Stomach (tissue), 4 donors: ENCODE data around the gene FAM3D.

Source experiments
- CTCF ChIP-seq, 7 experiments: fragments of 450-650 bp in 4 of 7; fragments of 200-600 bp in 3 of 7; sonication (generic) in 3 of 7; IDR thresholded peaks; one replicate each; pipeline ENCODE4 v1.5.1; 2016 to 2019; ENCODE audit warnings: antibody characterized with exemption in 7 of 7, control low read depth in 2 of 7, mild to moderate bottlenecking in 1 of 7
- POLR2A ChIP-seq, 4 donors: fragments of 450-650 bp; IDR thresholded peaks; one replicate each; pipeline ENCODE4 v1.6.1; 2016; ENCODE audit warnings: antibody characterized with exemption in 4 of 4, control low read depth in 2 of 4, mild to moderate bottlenecking in 1 of 4, moderate library complexity in 1 of 4
- POLR2AphosphoS5 ChIP-seq, 3 donors: sonication (generic); formaldehyde crosslinking; IDR thresholded peaks; one replicate each; pipeline ENCODE4 v1.6.1; 2016; ENCODE audit warnings: antibody characterized with exemption in 3 of 3

GRCh38 chr3:58692484-58692883, 25.9 kb upstream of the FAM3D start:
- TF ChIP-seq CTCF (IDR thresholded peaks at IDR 0.05) (no peak), POLR2AphosphoS5 (IDR thresholded peaks at IDR 0.05) (no peak), POLR2A (IDR thresholded peaks at IDR 0.05) (no peak)
